Ovary (tissue), 9 donors: ENCODE data around the gene COL5A1. TPM values are rescaled to one million over a fixed set of nuclear protein-coding genes. Genes with fewer than 3 reads are reported as not detected.

Source experiments
- DNase-seq, 5 donors: peaks; one replicate each; pipeline ENCODE4 v3.0.0-alpha.2; 2019 to 2020
- H3K27ac ChIP-seq, 2 donors: fragments of 200-600 bp; one replicate each; pipeline versions ENCODE4 v1.5.1 to v1.8.0; 2019 to 2022
- H3K27me3 ChIP-seq: fragments of 200-600 bp; one replicate; pipeline ENCODE4 v1.8.0; 2022
- H3K36me3 ChIP-seq: fragments of 200-600 bp; sonication (generic); one replicate; pipeline ENCODE4 v1.5.1; 2019
- H3K4me1 ChIP-seq: one replicate; pipeline ENCODE4 v1.8.1; 2013; ENCODE audit warnings: mild to moderate bottlenecking, moderate library complexity; ENCODE audit not compliant: insufficient read depth
- H3K4me3 ChIP-seq: fragments of 200-600 bp; sonication (generic); one replicate; pipeline ENCODE4 v1.5.1; 2017
- H3K9me3 ChIP-seq, 2 donors: fragments of 200-600 bp in 1 of 2; sonication (generic) in 1 of 2; one replicate each; pipeline versions ENCODE4 v1.5.1 to v1.8.1; 2013 to 2019; ENCODE audit warnings: mild to moderate bottlenecking in 1 of 2, moderate library complexity in 1 of 2
- EP300 ChIP-seq: sonication (generic); formaldehyde crosslinking; IDR thresholded peaks from one replicate; pipeline ENCODE4 v1.6.1; 2017; ENCODE audit warnings: antibody characterized with exemption
- POLR2A ChIP-seq: fragments of 450-650 bp; IDR thresholded peaks from one replicate; pipeline ENCODE4 v1.6.1; 2017; ENCODE audit warnings: antibody characterized with exemption, mild to moderate bottlenecking, moderate library complexity
- WGBS, 3 donors: extraction: QIAGEN DNeasy Blood & Tissue Kit in 1 of 3; methylation state at CpG; one replicate each; pipeline versions ENCODE4 v1.1.5 to v1.1.7; 2013 to 2017; 5-methylcytosine and 5-hydroxymethylcytosine counted together
- intact Hi-C, 4 donors: fragments of 100-400 bp; cut with DNase I; formaldehyde crosslinking; loops; one replicate each; pipeline versions ENCODE4 v1.11.0 to v1.15.1; 2022 to 2023
- polyA plus RNA-seq, 2 donors: library from polyadenylated mRNA; stranded (reverse); fragments of 200-250 nt in 1 of 2; fragments of 350-450 nt in 1 of 2; fragmentation: Illumina TruSeq in 1 of 2; extraction: RNeasy Lipid Tissue Mini Kit (QIAGEN cat#74804) in 1 of 2; gene quantifications; one replicate each; pipeline ENCODE4 v1.2.3, GENCODE V29; 2013 to 2014
- total RNA-seq, 7 donors: library from RNA; depleted of rRNA in 2 of 7; stranded (reverse); fragments of >200 nt in 2 of 7; fragmentation: NEBNext Ultra II Directional in 3 of 7; extraction: Animal tissue kit (Norgen Biotek cat#: 25700) in 3 of 7; gene quantifications; one replicate each; pipeline versions ENCODE4 v1.1.0 to v1.2.4, GENCODE V29; 2016 to 2023
- TF ChIP-seq, protein P1 (sequence below), 3 donors: fragments of 450-650 bp in 2 of 3; fragments of 200-600 bp in 1 of 3; IDR thresholded peaks; one replicate each; pipeline versions ENCODE4 v1.5.1 to v1.8.0; 2016 to 2022; ENCODE audit warnings: antibody characterized with exemption in 3 of 3, mild to moderate bottlenecking in 1 of 3
- donor health status: DM: no; HTN: no; CAD: no; lungs with moderate emphysema.
- donor health status: DM: no; HTN: no; CAD: no.
- donor health status: Bipolar disorder and iron deficiency.
- donor health status: DM: yes; HTN: yes; CAD: no.
- donor health status: DM: no; HTN: no; CAD: no.
- donor health status: DM: yes; HTN: yes; CAD: no.

COL5A1 gene
- total and polyA plus RNA-seq, 9 donors = 28.1 to 117 (median 54.6) TPM

DNA sequence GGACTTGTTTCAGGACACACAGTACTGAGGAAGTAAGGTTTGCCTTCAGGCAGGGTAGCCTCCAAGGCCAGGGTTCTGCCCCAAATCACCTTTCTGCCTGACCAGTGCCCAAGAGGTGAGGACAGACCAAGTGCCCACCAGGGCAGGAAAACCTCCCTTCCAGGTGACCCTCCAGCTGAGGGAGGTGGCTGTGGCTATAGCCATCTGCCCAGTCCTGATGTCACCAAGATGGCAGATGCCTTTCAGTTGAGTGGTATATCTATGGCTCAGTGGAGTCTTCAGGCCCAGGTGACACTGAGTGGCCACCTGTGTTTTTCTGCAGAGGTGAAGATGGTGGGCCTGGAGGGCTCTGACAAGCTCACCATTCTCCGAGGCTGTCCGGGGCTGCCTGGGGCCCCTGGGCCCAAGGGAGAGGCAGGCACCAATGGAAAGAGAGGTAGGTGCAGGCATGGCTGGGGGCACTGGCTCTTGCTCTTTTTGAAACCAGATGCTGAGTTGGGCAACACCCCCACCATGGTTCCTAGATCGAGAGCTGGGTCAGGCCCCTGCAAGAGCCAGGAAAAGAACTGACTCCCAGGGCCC lies 240.7 kb downstream of the COL5A1 start:
- intact Hi-C loops = no loop called here
- Histone ChIP-seq H3K9me3 (no peaks in the 10 kb centered on the region), H3K4me3 (no peak overlapping the region), H3K27ac (no peak overlapping the region), H3K4me1 (peaks cover 8% of the 10 kb centered on the region), H3K27me3 (no peaks in the 10 kb centered on the region), H3K36me3 (no peaks in the 10 kb centered on the region)
- DNase-seq = no peak
- TF ChIP-seq, protein P1, sequence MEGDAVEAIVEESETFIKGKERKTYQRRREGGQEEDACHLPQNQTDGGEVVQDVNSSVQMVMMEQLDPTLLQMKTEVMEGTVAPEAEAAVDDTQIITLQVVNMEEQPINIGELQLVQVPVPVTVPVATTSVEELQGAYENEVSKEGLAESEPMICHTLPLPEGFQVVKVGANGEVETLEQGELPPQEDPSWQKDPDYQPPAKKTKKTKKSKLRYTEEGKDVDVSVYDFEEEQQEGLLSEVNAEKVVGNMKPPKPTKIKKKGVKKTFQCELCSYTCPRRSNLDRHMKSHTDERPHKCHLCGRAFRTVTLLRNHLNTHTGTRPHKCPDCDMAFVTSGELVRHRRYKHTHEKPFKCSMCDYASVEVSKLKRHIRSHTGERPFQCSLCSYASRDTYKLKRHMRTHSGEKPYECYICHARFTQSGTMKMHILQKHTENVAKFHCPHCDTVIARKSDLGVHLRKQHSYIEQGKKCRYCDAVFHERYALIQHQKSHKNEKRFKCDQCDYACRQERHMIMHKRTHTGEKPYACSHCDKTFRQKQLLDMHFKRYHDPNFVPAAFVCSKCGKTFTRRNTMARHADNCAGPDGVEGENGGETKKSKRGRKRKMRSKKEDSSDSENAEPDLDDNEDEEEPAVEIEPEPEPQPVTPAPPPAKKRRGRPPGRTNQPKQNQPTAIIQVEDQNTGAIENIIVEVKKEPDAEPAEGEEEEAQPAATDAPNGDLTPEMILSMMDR (IDR thresholded peaks at IDR 0.05) = no peak
- no peak for TF ChIP-seq EP300
- 79 to 92% (median 88%) methylated on average over 3 of the region's 3 CpGs for WGBS, 3 donors

GRCh38 chr9:134883040-134883782 lies 241.6 kb downstream of the COL5A1 start:
- peaks cover 8% of the 10 kb centered on the region for H3K4me1 ChIP-seq
- no peak for TF ChIP-seq POLR2A
- TF ChIP-seq EP300 = no peak
- TF ChIP-seq, protein P1 (IDR thresholded peaks at IDR 0.05) = no peak
- H3K9me3 ChIP-seq = no peaks in the 10 kb centered on the region
- no peak overlapping the region for H3K4me3 ChIP-seq
- no peaks in the 10 kb centered on the region for H3K27me3 ChIP-seq
- no peaks in the 10 kb centered on the region for H3K36me3 ChIP-seq
- intact Hi-C loops = no loop called here
- WGBS, 3 donors = 93 to 94% (median 93%) methylated on average over 18 of the region's 18 CpGs
- DNase-seq = no peak
- no peak overlapping the region for H3K27ac ChIP-seq

- H3K36me3 ChIP-seq = no peaks in the 10 kb centered on the region
- intact Hi-C loops = no loop called here
- H3K4me1 ChIP-seq = peaks cover 8% of the 10 kb centered on the region
- 84 to 86% (median 85%) methylated on average over 8 of the region's 8 CpGs for WGBS, 3 donors
- no peak overlapping the region for H3K27ac ChIP-seq
- no peak for DNase-seq
- TF ChIP-seq, protein P1 (IDR thresholded peaks at IDR 0.05) = no peak
- TF ChIP-seq EP300 (no peak), POLR2A (no peak)
- H3K9me3 ChIP-seq = no peaks in the 10 kb centered on the region
- no peak overlapping the region for H3K4me3 ChIP-seq
- H3K27me3 ChIP-seq = no peaks in the 10 kb centered on the region
These were observed 242.9 kb downstream of the COL5A1 start for GRCh38 chr9:134884492-134884891.

DNA sequence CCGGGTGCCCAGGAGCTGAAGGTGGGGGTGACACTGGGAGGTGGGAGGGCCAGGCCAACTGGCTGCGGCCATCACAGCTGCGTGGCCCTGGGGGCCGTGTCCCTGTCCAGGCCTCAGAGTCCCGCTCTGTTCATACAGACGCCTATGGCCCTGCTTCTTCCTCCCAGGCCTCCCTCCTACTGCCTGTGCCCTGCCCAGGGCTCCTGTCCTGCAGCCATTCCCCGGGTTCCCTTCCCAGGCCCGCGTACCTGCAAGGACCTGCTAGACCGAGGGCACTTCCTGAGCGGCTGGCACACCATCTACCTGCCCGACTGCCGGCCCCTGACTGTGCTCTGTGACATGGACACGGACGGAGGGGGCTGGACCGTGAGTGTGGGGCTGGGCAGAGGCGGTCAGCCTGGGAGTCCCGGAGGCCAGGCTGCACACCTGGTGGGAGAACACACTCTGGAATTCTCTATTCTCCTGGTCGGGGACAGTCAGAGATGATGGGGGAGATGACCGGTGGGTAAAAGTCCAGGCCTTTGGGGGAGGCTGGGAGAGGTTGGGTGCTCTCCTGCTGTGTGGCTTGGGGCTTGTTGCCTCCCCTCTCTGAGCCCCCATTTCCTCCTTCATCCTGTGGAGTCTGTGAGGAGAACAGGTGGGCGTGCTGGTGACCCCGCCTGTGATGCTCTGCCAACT lies 243.5 kb downstream of the COL5A1 start:
- Histone ChIP-seq H3K36me3 (no peaks in the 10 kb centered on the region), H3K4me1 (peaks cover 6% of the 10 kb centered on the region), H3K27me3 (no peaks in the 10 kb centered on the region), H3K4me3 (no peak overlapping the region), H3K27ac (no peak overlapping the region), H3K9me3 (no peaks in the 10 kb centered on the region)
- WGBS, 3 donors = 92 to 94% (median 93%) methylated on average over 22 of the region's 22 CpGs
- no peak for DNase-seq
- TF ChIP-seq EP300 (no peak), POLR2A (no peak)
- TF ChIP-seq, protein P1 (IDR thresholded peaks at IDR 0.05) = no peak
- intact Hi-C loops = no loop called here
